ENCODE results near the gene EWSR1. TPM values are rescaled to one million over a fixed set of nuclear protein-coding genes. Genes with fewer than 3 reads are reported as not detected.

The EWSR1 gene
- total RNA-seq, 1 donor from 2014 or later, result 159 TPM

- H3K4me1 ChIP-seq, result peaks cover 37% of the 10 kb centered on the region
- intact Hi-C loops (cut with DNase I), result no loop called here
- ATAC-seq, result peak in 1 of 2 donors; percentile 35
- H3K27ac ChIP-seq, result no peak overlapping the region
- no peak for DNase-seq
- H3K4me3 ChIP-seq, result no peak overlapping the region
- H3K27me3 ChIP-seq (ENCODE audit: low read depth), result no peaks in the 10 kb centered on the region
- H3K9me3 ChIP-seq, result no peaks in the 10 kb centered on the region
- no peak for TF ChIP-seq CTCF (IDR thresholded peaks at IDR 0.05)
- H3K36me3 ChIP-seq, result peaks cover 100% of the 10 kb centered on the region
Observed at GRCh38 chr22:29277927-29278326, 9.9 kb downstream of the EWSR1 start.

GRCh38 chr22:29284196-29284595, 16.1 kb downstream of the EWSR1 start:
- Histone ChIP-seq H3K4me1 (no peaks in the 10 kb centered on the region), H3K9me3 (no peaks in the 10 kb centered on the region), H3K27me3 (ENCODE audit: low read depth) (no peaks in the 10 kb centered on the region), H3K27ac (no peak overlapping the region), H3K4me3 (no peak overlapping the region), H3K36me3 (peaks cover 100% of the 10 kb centered on the region)
- no peak for TF ChIP-seq CTCF (IDR thresholded peaks at IDR 0.05)
- intact Hi-C loops (cut with DNase I), result no loop called here
- DNase-seq (no peak), ATAC-seq (no peak)

GRCh38 chr22:29288837-29289236, 20.8 kb downstream of the EWSR1 start:
- Histone ChIP-seq H3K4me1 (no peaks in the 10 kb centered on the region), H3K36me3 (peaks cover 100% of the 10 kb centered on the region), H3K27ac (no peak overlapping the region), H3K27me3 (ENCODE audit: low read depth) (no peaks in the 10 kb centered on the region), H3K9me3 (no peaks in the 10 kb centered on the region), H3K4me3 (no peak overlapping the region)
- ATAC-seq (no peak), DNase-seq (no peak)
- TF ChIP-seq CTCF (IDR thresholded peaks at IDR 0.05), result no peak
- intact Hi-C loops (cut with DNase I), result no loop called here

GRCh38 chr22:29290061-29290460, 22.0 kb downstream of the EWSR1 start:
- Histone ChIP-seq H3K36me3 (peaks cover 100% of the 10 kb centered on the region), H3K4me1 (no peaks in the 10 kb centered on the region), H3K27ac (no peak overlapping the region), H3K27me3 (ENCODE audit: low read depth) (no peaks in the 10 kb centered on the region), H3K4me3 (no peak overlapping the region), H3K9me3 (no peaks in the 10 kb centered on the region)
- no peak for TF ChIP-seq CTCF (IDR thresholded peaks at IDR 0.05)
- DNase-seq, result no peak
- intact Hi-C loops (cut with DNase I), result no loop called here
- ATAC-seq, result no peak

- Histone ChIP-seq H3K4me3 (no peak overlapping the region), H3K27ac (no peak overlapping the region), H3K4me1 (no peaks in the 10 kb centered on the region), H3K9me3 (no peaks in the 10 kb centered on the region), H3K27me3 (ENCODE audit: low read depth) (no peaks in the 10 kb centered on the region), H3K36me3 (peaks cover 100% of the 10 kb centered on the region)
- intact Hi-C loops (cut with DNase I), result no loop called here
- DNase-seq (no peak), ATAC-seq (no peak)
- no peak for TF ChIP-seq CTCF (IDR thresholded peaks at IDR 0.05)
Observed at GRCh38 chr22:29291215-29291614, 23.1 kb downstream of the EWSR1 start.

- H3K4me1 ChIP-seq, result no peaks in the 10 kb centered on the region
- H3K27me3 ChIP-seq (ENCODE audit: low read depth), result no peaks in the 10 kb centered on the region
- no peak overlapping the region for H3K4me3 ChIP-seq
- H3K9me3 ChIP-seq, result no peaks in the 10 kb centered on the region
- ATAC-seq, result no peak
- H3K36me3 ChIP-seq, result peaks cover 100% of the 10 kb centered on the region
- no peak for TF ChIP-seq CTCF (IDR thresholded peaks at IDR 0.05)
- no peak overlapping the region for H3K27ac ChIP-seq
- intact Hi-C loops (cut with DNase I), result no loop called here
- no peak for DNase-seq
Observed at GRCh38 chr22:29292379-29292778, 24.3 kb downstream of the EWSR1 start.
